GM12872 (cell line): ENCODE data around the gene ASIC5.

Source experiments
- CTCF ChIP-seq: IDR thresholded peaks from 3 replicates; pipeline ENCODE4 v1.5.1; 2011; ENCODE audit warnings: low read depth, mild to moderate bottlenecking, low read length, moderate library complexity; ENCODE audit not compliant: insufficient read depth

The ASIC5 gene

GRCh38 chr4:155879767-155880166 is 13.7 kb upstream of the ASIC5 start:
- no peak for TF ChIP-seq CTCF

GRCh38 chr4:155878611-155879010 is 12.5 kb upstream of the ASIC5 start:
- TF ChIP-seq CTCF = no peak

- TF ChIP-seq CTCF = no peak
These were observed 11.9 kb upstream of the ASIC5 start for GRCh38 chr4:155877971-155878370.

- TF ChIP-seq CTCF = no peak
These were observed 9.8 kb upstream of the ASIC5 start for GRCh38 chr4:155875878-155876277.

GRCh38 chr4:155855897-155856296 is 10.2 kb downstream of the ASIC5 start:
- TF ChIP-seq CTCF = no peak

GRCh38 chr4:155854582-155855226 is 11.4 kb downstream of the ASIC5 start:
- TF ChIP-seq CTCF = no peak

- TF ChIP-seq CTCF = no peak
These were observed 12.9 kb downstream of the ASIC5 start for GRCh38 chr4:155853189-155853588.
